Measurements from ENCODE around the gene PDCD4. TPM values are rescaled to one million over a fixed set of nuclear protein-coding genes. Genes with fewer than 3 reads are reported as not detected.

The PDCD4 gene
- total and polyA plus RNA-seq, 2 of the 8 experiments (the other 6 are each of a cell fraction or from before 2014, with no cell fraction given), result 3.3 to 26.8 TPM

DNA sequence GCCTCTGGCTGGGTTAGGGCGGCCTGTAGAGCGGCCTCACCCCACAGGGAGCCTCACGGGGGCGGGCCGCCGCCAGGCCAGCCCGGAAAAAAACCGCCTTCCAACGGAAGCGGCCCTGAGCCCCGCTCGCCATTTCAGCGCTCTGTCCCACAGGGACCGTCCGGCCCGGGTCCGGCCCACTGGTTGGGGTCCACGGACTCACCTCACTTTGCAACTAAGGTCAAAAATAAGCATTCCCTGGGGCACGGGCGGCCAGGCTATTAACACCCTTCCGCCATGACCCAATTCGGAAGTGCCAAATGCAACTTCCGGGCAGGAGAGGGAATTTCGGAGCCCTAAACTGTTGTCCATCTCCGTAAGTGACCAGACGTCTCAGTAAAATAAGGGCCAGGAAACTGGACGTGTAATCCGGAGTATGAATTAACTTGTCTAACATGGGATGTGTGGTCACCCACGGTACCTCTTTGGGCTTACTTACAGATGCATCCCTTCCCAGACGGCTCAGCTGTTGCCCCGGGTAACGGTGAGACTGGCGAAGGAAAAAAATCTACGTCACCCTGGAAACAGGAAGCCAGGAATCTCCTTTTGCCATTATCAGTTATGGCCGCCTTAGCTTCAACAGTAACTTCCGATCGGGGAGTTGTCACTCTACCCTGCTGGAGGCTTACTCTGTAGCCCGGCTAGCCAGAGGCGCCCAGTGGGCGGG is 47.1 kb downstream of the PDCD4 start, which contains the start of gene BBIP1 (continued):
- TF ChIP-seq TBP (IDR thresholded peaks at IDR 0.05; ENCODE audit: low read depth, low read length), result peak; percentile 58
- TF ChIP-seq EGR1 (IDR thresholded peaks at IDR 0.05; ENCODE audit: borderline replicate concordance, low read depth, low read length), result peak; percentile 94
- no peak for TF ChIP-seq ATF3 (IDR thresholded peaks at IDR 0.05; ENCODE audit: insufficient read depth, low read depth, low read length)
- TF ChIP-seq RFX5 (IDR thresholded peaks at IDR 0.05; ENCODE audit: borderline replicate concordance, low read depth, low read length), result no peak
- peak; percentile 65 for TF ChIP-seq TAF1 (IDR thresholded peaks at IDR 0.05; ENCODE audit: low read depth, low read length)
- TF ChIP-seq JUN (IDR thresholded peaks at IDR 0.05; ENCODE audit: low read depth, low read length), result 0 out of 2 replicates have a peak, but pooled peaks have one; percentile 33
- no peak for TF ChIP-seq BRCA1 (IDR thresholded peaks at IDR 0.05; ENCODE audit: low read depth, low read length)
- peak; percentile 99 for TF ChIP-seq YY1 (IDR thresholded peaks at IDR 0.05; ENCODE audit: low read depth, low read length)
- TF ChIP-seq CTBP2 (IDR thresholded peaks at IDR 0.05; ENCODE audit: borderline replicate concordance, insufficient read depth, insufficient read length, low read length), result no peak
